Naive thymus-derived CD8-positive, alpha-beta T cell (primary cell): ENCODE measurements around the gene DNAJC5G. TPM values are rescaled to one million over a fixed set of nuclear protein-coding genes. Genes with fewer than 3 reads are reported as not detected.

Experiments used
- ATAC-seq, 2 donors: fragments of 150-1000 bp; cut with Tn5 transposase in 1 of 2; sonication (Bioruptor Pico), chemical (Tn5 transposase) in 1 of 2; 1 replicate in 1 of 2; 2 replicates in 1 of 2; pipeline ENCODE4 v1.10.0; 2021; ENCODE audit warnings: mild to moderate bottlenecking in 2 of 2, moderate library complexity in 2 of 2
- POLR2A ChIA-PET: fragments of 350-600 bp; sonication (Branson Sonifier 250); formaldehyde crosslinking; loops from one replicate; lab custom pipeline; 2021; ENCODE audit warnings: antibody characterized with exemption; lab: Charles Lee
- DNase-seq, 10 donors: peaks; one replicate each; pipeline versions ENCODE4 v3.0.0 to v3.0.0-alpha.2; 2020 to 2022
- H3K27ac Mint-ChIP-seq, 10 donors: one replicate each; pipeline ENCODE4 v1.8.0; 2020 to 2022; ENCODE audit warnings: mild to moderate bottlenecking in 10 of 10, mixed read lengths in 10 of 10, moderate library complexity in 4 of 10, inconsistent platforms in 1 of 10
- H3K27me3 Mint-ChIP-seq, 5 donors: one replicate each; pipeline ENCODE4 v1.8.0; 2021 to 2022; ENCODE audit warnings: mixed read lengths in 5 of 5
- H3K36me3 Mint-ChIP-seq, 3 donors: one replicate each; pipeline ENCODE4 v1.8.0; 2020 to 2022; ENCODE audit warnings: mixed read lengths in 3 of 3, mild to moderate bottlenecking in 2 of 3, inconsistent platforms in 1 of 3
- H3K4me1 Mint-ChIP-seq, 4 donors: one replicate each; pipeline ENCODE4 v1.8.0; 2021 to 2022; ENCODE audit warnings: mixed read lengths in 4 of 4
- H3K4me3 Mint-ChIP-seq, 10 donors: one replicate each; pipeline ENCODE4 v1.8.0; 2020 to 2022; ENCODE audit warnings: mild to moderate bottlenecking in 10 of 10, mixed read lengths in 10 of 10, moderate library complexity in 6 of 10, inconsistent platforms in 1 of 10
- H3K9me3 Mint-ChIP-seq, 9 donors: one replicate each; pipeline ENCODE4 v1.8.0; 2020 to 2022; ENCODE audit warnings: mixed read lengths in 9 of 9, mild to moderate bottlenecking in 3 of 9, inconsistent platforms in 1 of 9, moderate library complexity in 1 of 9
- polyA plus RNA-seq, 3 donors: library from polyadenylated mRNA; unstranded; fragments of 300-500 nt; fragmentation: Illumina TruSeq; gene quantifications; one replicate each; pipeline ENCODE4 v1.2.3, GENCODE V29; 2021
- total RNA-seq, 8 experiments: library from RNA in 2 of 8; stranded (reverse) in 2 of 8; gene quantifications; one replicate each; pipeline ENCODE4 v1.2.3 and lab custom pipeline; 2021 to 2026

Gene DNAJC5G
- total and polyA plus RNA-seq, 5 experiments from 2014 or later, result not detected

DNA sequence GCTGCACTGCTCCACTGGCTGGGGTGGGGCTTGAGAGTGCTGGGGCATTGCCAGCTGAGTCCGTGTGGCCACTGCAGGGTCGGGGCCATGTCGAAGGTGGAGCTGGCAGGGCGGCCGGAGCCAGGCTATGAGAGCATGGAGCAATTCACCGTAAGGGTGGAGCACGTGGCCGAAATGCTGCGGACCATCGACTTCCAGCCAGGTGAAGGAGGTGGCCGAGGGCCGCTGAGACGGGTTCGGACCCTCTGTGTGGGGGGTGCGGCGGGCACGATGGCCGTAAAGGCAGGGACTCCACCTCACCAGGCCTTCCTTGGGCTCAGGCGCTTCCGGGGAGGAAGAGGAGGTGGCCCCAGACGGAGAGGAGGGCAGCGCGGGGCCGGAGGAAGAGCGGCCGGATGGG lies 30.9 kb downstream of the DNAJC5G start:
- Mint-ChIP-seq H3K36me3 (peaks cover 6 to 16% (median 10%) of the 10 kb centered on the region in 3 donors), H3K27me3 (peaks cover 8 to 32% (median 13%) of the 10 kb centered on the region in 5 donors), H3K4me3 (peak overlapping the region; percentile 28 to 79 (median 59)), H3K4me1 (peaks cover 0 to 19% (median 11%) of the 10 kb centered on the region in 4 donors), H3K9me3 (no peaks in the 10 kb centered on the region), H3K27ac (no peak overlapping the region)
- POLR2A ChIA-PET, result interaction anchor here (1.3 kb wide), 1 partner anchor 16 kb away, joined by 4 read pairs; the partner anchor contains the start of gene MPV17
- ATAC-seq, result peak; percentile 8 to 30
- no peak for DNase-seq

DNA sequence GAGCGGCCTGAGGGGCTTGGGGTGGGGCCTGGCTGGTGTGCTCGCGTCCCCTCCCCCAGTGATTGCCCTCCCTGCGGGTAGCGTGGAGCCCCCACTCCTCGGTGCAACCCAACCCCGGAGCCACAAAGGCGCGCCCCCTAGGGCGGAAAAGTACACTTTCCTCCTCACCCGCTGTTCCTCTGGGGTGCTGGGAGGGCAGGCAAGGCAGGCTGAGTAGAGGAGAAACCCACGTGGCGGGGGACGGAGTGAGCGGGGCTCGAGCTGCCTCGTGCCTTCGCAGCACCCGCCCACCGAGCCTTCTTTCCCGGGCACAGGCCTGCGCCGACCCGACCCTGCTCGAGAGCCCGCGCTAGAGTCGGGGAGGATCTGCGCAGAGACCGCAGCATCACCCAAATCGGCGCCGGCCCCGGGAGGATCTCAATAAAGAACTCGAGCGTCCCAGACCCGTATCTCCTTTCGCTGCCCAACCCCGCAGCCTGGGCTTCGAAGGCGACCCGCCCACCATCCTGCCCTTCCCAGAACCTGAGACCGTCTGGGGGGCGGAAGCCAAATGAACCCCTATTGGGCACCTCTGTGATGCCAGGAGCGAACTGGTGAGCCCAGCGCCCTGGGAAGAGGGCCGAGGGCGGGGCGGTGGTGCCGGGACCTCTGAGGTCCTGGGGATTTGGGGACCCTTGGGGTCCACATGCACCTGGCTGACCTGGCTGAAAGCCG lies 31.5 kb downstream of the DNAJC5G start:
- H3K4me1 Mint-ChIP-seq, result peaks cover 0 to 19% (median 11%) of the 10 kb centered on the region in 4 donors
- ATAC-seq, result peak; percentile 70 to 73

DNA sequence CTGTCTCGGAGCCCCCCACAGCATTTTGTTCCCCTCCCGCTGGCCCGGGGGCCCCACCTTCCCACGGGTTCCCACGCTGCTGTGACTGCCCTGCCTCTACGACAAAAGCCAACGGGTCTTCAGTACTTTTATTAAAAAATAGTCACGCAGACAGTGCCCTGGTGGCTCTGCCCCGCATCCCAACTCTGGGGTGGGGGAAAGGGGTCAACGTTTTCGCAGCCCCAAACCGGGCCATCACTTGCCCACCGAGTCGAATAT lies 32.0 kb downstream of the DNAJC5G start:
- POLR2A ChIA-PET, result no interaction called here
- Mint-ChIP-seq H3K4me1 (peaks cover under 1 to 19% (median 11%) of the 10 kb centered on the region in 4 donors), H3K9me3 (no peaks in the 10 kb centered on the region), H3K27me3 (peaks cover 8 to 32% (median 13%) of the 10 kb centered on the region in 5 donors), H3K27ac (no peak overlapping the region), H3K4me3 (peak overlapping the region in 7 of 10 donors; percentile 28 to 75 (median 48)), H3K36me3 (peaks cover 6 to 21% (median 15%) of the 10 kb centered on the region in 3 donors)
- DNase-seq, result no peak
- no peak for ATAC-seq

More for the DNA sequence above, 31.5 kb downstream of the DNAJC5G start:
- peaks cover 8 to 32% (median 13%) of the 10 kb centered on the region in 5 donors for H3K27me3 Mint-ChIP-seq
- no peaks in the 10 kb centered on the region for H3K9me3 Mint-ChIP-seq
- H3K4me3 Mint-ChIP-seq, result peak overlapping the region; percentile 42 to 79 (median 59)
- H3K27ac Mint-ChIP-seq, result no peak overlapping the region
- DNase-seq, result peak in 8 of 10 donors; percentile 9 to 42 (median 28)
- POLR2A ChIA-PET, result no interaction called here
- peaks cover 6 to 21% (median 14%) of the 10 kb centered on the region in 3 donors for H3K36me3 Mint-ChIP-seq

DNA sequence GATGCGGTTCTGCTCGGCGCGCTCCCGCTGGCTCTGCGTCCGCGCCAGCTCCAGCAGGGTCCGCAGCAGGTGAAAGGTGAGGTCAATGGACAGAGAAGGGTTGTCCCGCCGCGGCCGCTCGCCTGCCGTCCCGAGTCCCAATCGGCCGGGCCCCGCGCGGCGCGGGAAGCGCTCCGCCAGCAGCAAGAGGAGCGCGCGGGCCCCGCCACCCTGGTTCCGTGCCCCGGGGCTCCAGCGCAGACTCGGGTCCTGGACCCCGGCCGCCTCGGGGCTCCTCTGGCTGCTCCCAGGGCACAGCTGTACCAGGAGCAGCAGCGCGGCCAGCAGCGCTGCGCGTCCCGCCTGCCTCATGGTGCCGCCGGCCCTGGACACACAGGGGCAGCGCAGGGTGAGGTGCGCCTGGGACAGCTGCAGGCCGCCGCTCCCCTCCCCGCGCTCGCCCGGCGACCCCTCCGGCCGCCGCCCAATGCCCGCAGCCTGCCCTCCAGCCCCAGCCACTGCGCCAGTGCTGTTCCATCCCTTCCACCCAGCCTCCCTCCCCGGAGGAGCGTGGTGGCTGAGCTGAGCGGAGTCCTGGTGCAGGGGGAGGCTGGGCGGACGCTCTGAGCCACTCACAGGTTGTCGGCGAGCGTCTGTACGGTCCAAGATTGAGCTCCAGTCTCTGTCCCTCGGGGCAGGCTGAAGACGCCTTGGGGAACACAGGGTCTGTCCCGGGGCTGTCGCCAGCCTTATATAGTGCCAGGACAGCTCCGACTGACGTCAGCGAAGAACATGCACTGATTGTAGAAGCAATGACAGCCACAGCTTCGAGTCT lies 32.5 kb downstream of the DNAJC5G start:
- H3K27me3 Mint-ChIP-seq, result peaks cover 8 to 32% (median 13%) of the 10 kb centered on the region in 5 donors
- ATAC-seq (no peak), DNase-seq (no peak)
- H3K4me1 Mint-ChIP-seq, result peaks cover 5 to 16% (median 11%) of the 10 kb centered on the region in 4 donors
- H3K9me3 Mint-ChIP-seq, result no peaks in the 10 kb centered on the region
- H3K27ac Mint-ChIP-seq, result no peak overlapping the region
- POLR2A ChIA-PET, result no interaction called here
- H3K4me3 Mint-ChIP-seq, result peak overlapping the region in 3 of 10 donors; percentile 48 to 75 (median 71)
- H3K36me3 Mint-ChIP-seq, result peaks cover 6 to 26% (median 16%) of the 10 kb centered on the region in 3 donors

DNA sequence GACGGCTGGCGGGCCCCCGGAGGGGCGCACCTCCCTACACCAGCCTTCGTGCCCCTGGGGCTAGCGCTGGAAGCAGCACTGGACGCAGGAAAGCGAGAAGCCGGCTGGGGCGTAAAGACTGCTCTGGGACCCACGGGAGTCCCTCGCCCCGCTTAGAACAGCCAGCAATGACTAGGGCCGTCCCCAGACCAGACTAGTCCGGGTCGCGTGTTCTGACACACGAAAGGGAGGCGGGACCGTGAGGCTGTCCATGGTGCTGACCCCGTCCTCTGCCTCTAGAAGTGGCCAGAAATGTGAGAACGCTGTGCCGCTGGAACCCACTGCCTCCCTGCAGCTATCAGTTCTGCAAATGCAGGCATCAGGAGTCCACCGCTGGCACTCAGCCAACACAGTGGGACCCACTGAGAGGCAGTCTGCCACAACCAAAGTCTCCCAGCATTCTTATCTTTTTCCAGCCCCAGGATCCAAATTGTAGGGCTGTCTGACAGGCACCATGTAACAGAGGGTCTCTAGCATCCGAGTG lies 33.2 kb downstream of the DNAJC5G start, which contains the start of gene UCN:
Gene UCN, minus strand, starts transcription at position 87 of the 523 bp plus-strand sequence. CDS start 550 bp downstream, outside the sequence.
- Mint-ChIP-seq H3K4me3 (peak within 1 kb of the TSS in 7 of 10 donors; percentile 28 to 75 (median 48)), H3K4me1 (peaks cover 8 to 13% (median 9%) of the 10 kb centered on the region in 4 donors), H3K9me3 (no peaks in the 10 kb centered on the region), H3K27me3 (peaks cover 8 to 32% (median 13%) of the 10 kb centered on the region in 5 donors), H3K36me3 (peaks cover 6 to 26% (median 16%) of the 10 kb centered on the region in 3 donors), H3K27ac (peak within 1 kb of the TSS in 1 of 10 donors; percentile 8)
- no peak for ATAC-seq
- POLR2A ChIA-PET, result no interaction called here
- no peak for DNase-seq

DNA sequence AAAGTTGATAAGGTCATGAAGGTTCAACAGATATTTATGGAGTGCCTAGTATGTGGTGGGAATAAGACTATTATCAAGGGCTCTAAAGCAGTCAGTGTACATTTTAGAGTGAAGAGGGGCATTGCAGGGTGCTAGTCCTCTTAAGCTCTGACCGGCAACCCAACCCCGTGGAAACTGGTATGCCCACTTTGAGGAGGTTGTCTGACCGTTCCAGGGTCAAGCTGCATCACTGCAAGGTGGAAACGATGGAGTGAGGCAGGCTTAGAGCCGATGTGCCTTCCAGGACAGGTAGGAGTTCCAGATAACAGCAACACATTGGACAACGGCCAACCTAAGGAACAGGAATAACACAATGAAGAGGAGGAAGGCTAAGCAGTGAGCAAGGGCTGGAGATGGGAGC lies 34.4 kb downstream of the DNAJC5G start:
- H3K4me3 Mint-ChIP-seq, result no peak overlapping the region
- ATAC-seq (no peak), DNase-seq (no peak)
- H3K4me1 Mint-ChIP-seq, result peaks cover 8 to 13% (median 9%) of the 10 kb centered on the region in 4 donors
- H3K9me3 Mint-ChIP-seq, result no peaks in the 10 kb centered on the region
- peaks cover 7 to 27% (median 8%) of the 10 kb centered on the region in 5 donors for H3K27me3 Mint-ChIP-seq
- H3K27ac Mint-ChIP-seq, result peak overlapping the region in 1 of 10 donors; percentile 7
- POLR2A ChIA-PET, result no interaction called here
- peaks cover 6 to 26% (median 16%) of the 10 kb centered on the region in 3 donors for H3K36me3 Mint-ChIP-seq

DNA sequence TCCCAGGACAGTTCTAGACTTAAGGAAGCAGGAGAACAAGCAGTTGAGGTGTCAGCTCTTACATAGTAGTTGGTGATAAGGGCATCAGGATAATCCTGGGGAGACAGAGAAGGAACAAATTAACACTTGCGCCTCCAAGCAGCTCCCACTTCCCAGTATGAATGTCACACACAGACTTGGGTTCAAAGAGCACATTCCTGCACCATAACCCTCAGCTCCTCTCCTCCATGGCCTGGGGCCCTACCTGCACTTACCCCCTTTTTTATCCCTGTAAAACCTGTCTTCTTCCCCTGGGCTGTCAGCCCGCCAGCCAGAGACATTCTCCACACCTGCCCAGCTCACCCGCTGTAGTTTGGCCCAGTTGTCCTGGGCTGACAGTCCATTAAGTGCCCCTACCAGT lies 36.9 kb downstream of the DNAJC5G start:
- ATAC-seq (no peak), DNase-seq (no peak)
- peaks cover 2 to 8% (median 4%) of the 10 kb centered on the region in 4 donors for H3K4me1 Mint-ChIP-seq
- H3K4me3 Mint-ChIP-seq, result no peak overlapping the region
- H3K27me3 Mint-ChIP-seq, result peaks cover 0 to 3% (median 0%) of the 10 kb centered on the region in 5 donors
- POLR2A ChIA-PET, result no interaction called here
- H3K27ac Mint-ChIP-seq, result peak overlapping the region in 1 of 10 donors; percentile 54
- H3K9me3 Mint-ChIP-seq, result no peaks in the 10 kb centered on the region
- H3K36me3 Mint-ChIP-seq, result peaks cover 6 to 26% (median 16%) of the 10 kb centered on the region in 3 donors

DNA sequence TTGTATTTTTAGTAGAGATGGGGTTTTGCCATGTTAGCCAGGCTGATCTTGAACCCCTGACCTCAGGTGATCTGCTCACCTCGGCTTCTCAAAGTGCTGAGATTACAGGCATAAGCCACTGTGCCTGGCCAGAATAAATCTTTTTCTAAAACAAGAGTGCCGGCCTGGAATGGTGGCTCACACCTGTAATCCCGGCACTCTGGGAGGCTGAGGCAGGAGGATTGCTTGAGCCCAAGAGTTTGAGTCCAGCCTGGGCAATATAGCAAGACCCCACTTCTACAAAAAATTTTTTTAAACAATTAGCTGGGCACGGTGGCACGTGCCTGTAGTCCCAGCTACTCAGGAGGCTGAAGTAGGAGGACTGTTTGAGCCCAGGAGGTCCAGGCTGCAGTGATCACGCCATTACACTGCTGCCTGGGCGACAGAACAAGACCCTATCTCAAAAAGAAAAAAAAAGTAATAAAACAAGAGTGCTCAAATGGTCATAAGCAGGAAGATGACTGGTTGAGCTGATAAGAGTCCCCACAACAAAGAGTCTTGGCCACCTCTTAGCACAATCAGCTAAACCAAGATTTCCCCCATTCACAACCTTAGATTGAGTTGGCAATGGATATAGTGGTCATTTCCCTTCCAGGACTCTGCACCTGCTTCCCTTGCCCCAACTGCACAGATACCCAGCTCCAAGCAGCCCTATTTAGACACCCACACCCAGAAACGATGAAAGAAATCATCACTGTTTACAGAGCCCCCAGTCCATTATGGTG lies 38.8 kb downstream of the DNAJC5G start:
- DNase-seq (no peak), ATAC-seq (no peak)
- Mint-ChIP-seq H3K4me1 (peaks cover 0 to 8% (median 2%) of the 10 kb centered on the region in 4 donors), H3K27ac (peak overlapping the region in 2 of 10 donors; percentile 9 to 57), H3K27me3 (no peaks in the 10 kb centered on the region), H3K36me3 (peaks cover 6 to 21% (median 12%) of the 10 kb centered on the region in 3 donors), H3K4me3 (no peak overlapping the region), H3K9me3 (no peaks in the 10 kb centered on the region)
- POLR2A ChIA-PET, result no interaction called here

DNA sequence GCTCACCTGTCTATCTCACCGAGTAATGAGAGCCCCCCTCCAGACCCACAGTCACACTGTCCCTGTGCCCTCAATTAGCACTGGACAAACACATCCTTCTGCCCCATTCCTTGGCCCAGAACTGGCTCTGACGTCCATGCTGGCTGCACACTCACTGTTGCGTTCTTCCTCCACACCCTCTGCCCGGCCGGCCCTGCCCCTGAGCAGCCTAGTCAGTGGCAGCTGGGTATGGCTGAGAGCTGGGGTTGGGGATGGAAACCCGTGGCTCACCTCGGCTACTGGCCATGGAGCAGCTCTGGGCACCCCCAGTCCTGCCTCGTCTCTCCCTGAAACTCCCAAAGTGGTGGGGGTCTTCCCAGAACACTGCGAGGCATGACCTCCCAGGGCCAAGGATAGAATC lies 39.5 kb downstream of the DNAJC5G start:
- Mint-ChIP-seq H3K36me3 (peaks cover 1 to 16% (median 8%) of the 10 kb centered on the region in 3 donors), H3K27ac (peak overlapping the region in 2 of 10 donors; percentile 1 to 57), H3K4me1 (peaks cover 0 to 8% (median 2%) of the 10 kb centered on the region in 4 donors), H3K4me3 (no peak overlapping the region), H3K27me3 (no peaks in the 10 kb centered on the region), H3K9me3 (no peaks in the 10 kb centered on the region)
- no peak for DNase-seq
- no peak for ATAC-seq
- POLR2A ChIA-PET, result interaction anchor here (1.0 kb wide), 1 partner anchor 9 kb away, joined by 3 read pairs; no protein-coding TSS in a partner anchor

DNA sequence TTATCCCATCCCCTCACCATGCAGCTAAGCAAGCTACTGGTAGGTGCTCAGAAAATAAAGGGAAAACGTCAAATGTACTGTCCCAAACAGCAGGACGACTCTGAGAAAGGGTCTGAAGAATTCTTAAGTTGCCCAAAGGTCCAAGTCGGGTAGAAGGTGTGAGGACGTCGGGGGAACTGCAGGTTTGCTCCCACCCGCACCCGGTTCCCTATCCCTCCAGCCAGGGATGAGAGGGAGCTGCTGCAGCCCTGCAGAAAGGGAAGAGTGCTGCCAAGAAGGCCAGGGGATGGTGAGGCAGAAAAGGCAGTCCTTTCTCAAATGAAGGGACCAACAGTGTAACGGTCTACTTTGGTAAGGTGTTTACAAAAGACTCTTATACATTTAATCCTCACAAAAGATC lies 39.9 kb downstream of the DNAJC5G start:
- H3K9me3 Mint-ChIP-seq, result no peaks in the 10 kb centered on the region
- peaks cover 0 to 8% (median 2%) of the 10 kb centered on the region in 4 donors for H3K4me1 Mint-ChIP-seq
- POLR2A ChIA-PET, result interaction anchor here (1.0 kb wide), 1 partner anchor 9 kb away, joined by 3 read pairs; no protein-coding TSS in a partner anchor
- H3K27ac Mint-ChIP-seq, result peak overlapping the region in 2 of 10 donors; percentile 1 to 57
- ATAC-seq, result no peak
- H3K36me3 Mint-ChIP-seq, result peaks cover 0 to 14% (median 6%) of the 10 kb centered on the region in 3 donors
- H3K4me3 Mint-ChIP-seq, result no peak overlapping the region
- DNase-seq, result no peak
- no peaks in the 10 kb centered on the region for H3K27me3 Mint-ChIP-seq

DNA sequence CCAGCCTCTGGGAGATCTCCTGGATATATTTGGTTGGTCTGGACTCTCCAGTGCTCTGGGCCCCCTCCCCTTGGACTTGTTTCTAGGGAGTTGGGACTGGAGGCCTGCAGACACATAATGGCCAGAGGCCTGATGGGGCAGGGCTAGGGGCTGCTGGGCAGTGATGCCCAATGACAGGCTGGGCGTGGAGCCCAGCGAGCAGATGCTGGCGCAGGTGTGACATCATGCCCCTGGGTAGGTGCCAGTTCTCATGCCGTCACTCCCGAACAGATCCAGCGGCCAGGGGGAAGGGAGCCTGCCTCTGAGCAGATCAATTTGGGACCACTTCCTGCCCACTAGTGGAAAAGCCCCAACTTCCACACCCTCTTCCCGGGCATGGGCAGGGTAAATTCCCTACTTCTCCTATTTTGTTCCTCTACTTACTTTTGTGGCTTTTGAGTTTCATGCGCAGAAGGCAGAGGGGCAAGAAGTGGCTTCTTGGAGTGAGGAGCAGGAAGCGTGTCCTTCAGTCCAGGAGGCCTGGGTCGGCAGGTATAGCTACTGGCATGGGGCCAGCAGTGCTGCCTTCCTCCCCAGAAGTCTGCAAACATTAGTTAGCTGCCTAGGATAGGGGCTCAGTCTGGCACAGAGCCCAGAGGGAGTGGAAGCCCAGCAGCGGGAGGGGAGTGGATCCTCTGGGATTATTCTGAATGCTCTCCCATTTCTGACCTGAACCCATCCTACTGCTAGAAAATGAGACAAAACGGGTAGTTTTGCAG lies 41.6 kb downstream of the DNAJC5G start:
- POLR2A ChIA-PET, result no interaction called here
- Mint-ChIP-seq H3K9me3 (no peaks in the 10 kb centered on the region), H3K4me1 (peaks cover 7 to 15% (median 10%) of the 10 kb centered on the region in 4 donors), H3K36me3 (peaks cover 0 to 7% (median 4%) of the 10 kb centered on the region in 3 donors), H3K27ac (no peak overlapping the region), H3K27me3 (no peaks in the 10 kb centered on the region), H3K4me3 (no peak overlapping the region)
- DNase-seq, result no peak
- ATAC-seq, result no peak
